ENCODE data around the gene DOCK8.

GRCh38 chr9:463455-464171 is 248.9 kb downstream of the DOCK8 start:
- TF ChIP-seq CTCF (IDR thresholded peaks at IDR 0.05) (no peak), POLR2A (IDR thresholded peaks at IDR 0.05) (no peak)
